Tibial artery (tissue), 4 donors: ENCODE data around the gene TEX44.

Experiments
- DNase-seq, 2 donors: peaks; one replicate each; pipeline ENCODE4 v3.0.0-alpha.2; 2019
- H3K27ac ChIP-seq, 2 donors: fragments of 200-600 bp; sonication (generic) in 1 of 2; 1 replicate in 1 of 2; 2 replicates in 1 of 2; pipeline ENCODE4 v1.5.1; 2018 to 2019; ENCODE audit warnings: mild to moderate bottlenecking in 1 of 2
- H3K27me3 ChIP-seq, 2 donors: fragments of 200-600 bp; sonication (generic) in 1 of 2; one replicate each; pipeline versions ENCODE4 v1.5.1 to v1.6.0; 2016 to 2019
- H3K36me3 ChIP-seq, 3 donors: fragments of 200-600 bp; sonication (generic) in 2 of 3; one replicate each; pipeline ENCODE4 v1.5.1; 2016 to 2019; ENCODE audit warnings: mild to moderate bottlenecking in 2 of 3
- H3K4me1 ChIP-seq, 4 donors: fragments of 200-600 bp; sonication (generic) in 2 of 4; 1 replicate in 3 of 4; 2 replicates in 1 of 4; pipeline ENCODE4 v1.5.1; 2016 to 2019
- H3K4me3 ChIP-seq, 2 donors: fragments of 200-600 bp; sonication (generic) in 1 of 2; 1 replicate in 1 of 2; 2 replicates in 1 of 2; pipeline ENCODE4 v1.5.1; 2018 to 2019; ENCODE audit warnings: mild to moderate bottlenecking in 2 of 2
- H3K9me3 ChIP-seq, 3 donors: fragments of 200-600 bp; sonication (generic) in 1 of 3; one replicate each; pipeline ENCODE4 v1.5.1; 2016 to 2019
- CTCF ChIP-seq, 2 experiments: fragments of 200-600 bp in 1 of 2; fragments of 450-650 bp in 1 of 2; IDR thresholded peaks; one replicate each; pipeline ENCODE4 v1.5.1; 2017 to 2019; ENCODE audit warnings: antibody characterized with exemption in 2 of 2, mild to moderate bottlenecking in 1 of 2, moderate library complexity in 1 of 2
- intact Hi-C: fragments of 100-400 bp; cut with DNase I; formaldehyde crosslinking; loops from one replicate; pipeline ENCODE4 v1.15.0; 2023; ENCODE audit warnings: low total_unique reads

TEX44 gene

DNA sequence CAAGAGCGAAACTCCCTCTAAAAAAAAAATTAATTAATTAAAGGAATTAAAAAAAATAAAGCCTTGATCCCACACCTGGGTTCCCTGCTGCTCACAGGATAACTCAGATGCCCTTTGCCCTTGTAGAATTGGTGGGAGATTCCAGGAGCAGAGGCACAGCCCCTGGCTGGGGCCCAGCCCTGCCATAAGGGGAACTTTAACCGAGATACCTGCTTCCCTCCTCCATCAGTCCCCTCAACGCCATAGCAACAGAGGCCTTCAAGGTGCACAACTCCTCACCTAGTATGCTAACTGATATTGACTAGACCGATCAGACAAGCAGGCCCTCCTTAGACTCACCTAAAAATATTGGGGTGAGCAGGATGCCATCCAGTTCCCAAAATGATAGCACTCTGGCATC lies 23.6 kb downstream of the TEX44 start:
- Histone ChIP-seq H3K36me3 (no peaks in the 10 kb centered on the region), H3K9me3 (no peaks in the 10 kb centered on the region), H3K27me3 (no peaks in the 10 kb centered on the region), H3K4me1 (peaks cover 23 to 63% (median 48%) of the 10 kb centered on the region in 4 donors), H3K27ac (peak overlapping the region; percentile 25 to 100), H3K4me3 (no peak overlapping the region)
- intact Hi-C loops = no loop called here
- no peak for DNase-seq
- TF ChIP-seq CTCF (IDR thresholded peaks at IDR 0.05) = no peak

DNA sequence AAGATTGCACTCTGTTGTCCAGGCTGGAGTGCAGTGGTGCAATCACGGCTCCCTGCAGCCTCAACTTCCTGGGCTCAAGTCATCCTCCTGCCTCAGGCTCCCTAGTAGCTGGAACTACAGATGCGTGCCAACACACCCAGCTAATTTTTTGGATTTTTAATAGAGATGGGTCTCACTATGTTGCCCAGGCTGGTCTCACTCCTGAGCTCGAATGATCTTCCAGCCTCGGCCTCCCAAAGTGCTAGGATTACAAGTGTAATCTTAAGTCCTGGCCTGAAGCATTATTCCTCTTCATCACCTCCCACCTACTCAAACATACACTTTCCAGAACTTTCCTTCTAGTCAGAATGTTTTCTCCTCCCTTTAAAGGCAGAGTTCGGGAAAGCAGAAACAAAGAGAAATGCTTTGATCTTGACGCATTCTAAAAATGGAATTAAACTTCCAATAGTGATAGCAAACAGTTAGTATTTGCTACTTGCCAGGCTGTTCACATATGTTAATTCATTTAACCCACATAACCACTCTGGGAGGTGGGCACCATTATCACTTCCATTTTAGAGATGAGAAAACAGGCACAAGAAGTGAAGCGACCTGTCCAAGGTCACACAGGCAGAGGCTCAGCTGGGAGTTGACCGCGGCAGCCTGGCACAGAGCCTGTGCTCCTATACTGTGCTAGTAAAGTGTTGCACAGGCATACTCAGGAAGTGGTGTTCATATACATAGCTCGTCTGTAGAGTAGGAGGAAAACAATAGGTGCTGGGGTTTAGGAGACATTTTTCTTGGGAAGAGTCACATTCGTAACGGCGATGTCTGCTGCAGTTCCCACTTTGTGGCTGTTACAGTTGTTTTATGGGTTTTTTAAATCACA lies 24.6 kb downstream of the TEX44 start:
- TF ChIP-seq CTCF (IDR thresholded peaks at IDR 0.05) = no peak
- Histone ChIP-seq H3K4me3 (no peak overlapping the region), H3K36me3 (no peaks in the 10 kb centered on the region), H3K4me1 (peaks cover 16 to 53% (median 38%) of the 10 kb centered on the region in 4 donors), H3K27ac (peak overlapping the region in 1 of 2 donors; percentile 100), H3K9me3 (no peaks in the 10 kb centered on the region), H3K27me3 (no peaks in the 10 kb centered on the region)
- intact Hi-C loops = no loop called here
- no peak for DNase-seq

- Histone ChIP-seq H3K4me1 (peaks cover 0 to 19% (median 9%) of the 10 kb centered on the region in 4 donors), H3K9me3 (no peaks in the 10 kb centered on the region), H3K27ac (no peak overlapping the region), H3K4me3 (no peak overlapping the region), H3K36me3 (no peaks in the 10 kb centered on the region), H3K27me3 (no peaks in the 10 kb centered on the region)
- no peak for DNase-seq
- no peak for TF ChIP-seq CTCF (IDR thresholded peaks at IDR 0.05)
- intact Hi-C loops = no loop called here
These were observed 28.6 kb downstream of the TEX44 start for GRCh38 chr2:231621051-231621879.

DNA sequence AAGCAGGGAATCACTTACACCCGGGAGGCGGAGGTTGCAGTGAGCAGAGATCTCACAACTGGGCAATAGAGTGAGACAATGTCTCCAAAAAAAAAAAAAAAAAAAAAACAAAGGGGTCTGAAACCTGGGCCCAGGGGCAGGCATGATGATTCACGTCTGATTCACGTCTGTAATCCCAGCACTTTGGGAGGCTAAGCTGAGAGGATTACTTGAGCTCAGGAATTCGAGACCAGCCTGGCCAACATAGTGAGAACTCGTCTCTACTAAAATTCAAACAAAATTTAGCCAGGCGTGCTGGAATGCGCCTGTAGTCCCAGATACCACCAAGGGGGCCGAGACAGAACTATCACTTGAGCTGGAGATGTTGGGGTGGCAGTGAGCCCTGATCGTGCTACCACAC lies 30.3 kb downstream of the TEX44 start:
- H3K9me3 ChIP-seq = no peaks in the 10 kb centered on the region
- H3K36me3 ChIP-seq = no peaks in the 10 kb centered on the region
- intact Hi-C loops = no loop called here
- H3K4me1 ChIP-seq = peaks cover 0 to 18% (median 12%) of the 10 kb centered on the region in 4 donors
- no peak for TF ChIP-seq CTCF (IDR thresholded peaks at IDR 0.05)
- H3K27ac ChIP-seq = no peak overlapping the region
- no peaks in the 10 kb centered on the region for H3K27me3 ChIP-seq
- H3K4me3 ChIP-seq = no peak overlapping the region
- DNase-seq = no peak

DNA sequence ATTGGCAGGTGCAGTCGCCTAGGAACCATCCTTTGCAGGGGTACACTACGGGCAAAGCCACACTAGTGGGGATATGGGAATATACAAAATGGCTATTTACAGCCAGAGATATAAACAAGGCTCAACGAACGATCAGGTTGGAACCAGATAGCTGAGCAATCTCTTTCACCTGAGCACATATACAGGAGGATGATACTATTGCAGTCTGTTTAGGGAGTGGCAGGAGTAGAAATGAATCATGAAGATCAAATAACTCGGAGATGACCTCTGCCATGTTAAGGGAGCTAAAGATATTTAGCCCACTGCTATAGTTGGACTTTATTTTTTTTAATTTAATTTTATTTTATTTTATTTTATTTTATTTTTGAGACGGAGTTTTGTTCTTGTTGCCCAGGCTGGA lies 33.8 kb downstream of the TEX44 start:
- Histone ChIP-seq H3K4me3 (no peak overlapping the region), H3K27me3 (no peaks in the 10 kb centered on the region), H3K9me3 (no peaks in the 10 kb centered on the region), H3K36me3 (no peaks in the 10 kb centered on the region), H3K4me1 (peaks cover 0 to 33% (median 14%) of the 10 kb centered on the region in 4 donors), H3K27ac (no peak overlapping the region)
- intact Hi-C loops = no loop called here
- no peak for TF ChIP-seq CTCF (IDR thresholded peaks at IDR 0.05)
- DNase-seq = no peak
